Colon (tissue), 2 donors: ENCODE measurements around the gene LRMDA.
"Not testable (repeated sequence)": the region's sequence is repeated elsewhere in the genome, so short reads cannot be mapped to it uniquely, and the experiment has no call there.

ENCODE experiments used
- FAIRE-seq: peaks from 2 replicates; lab custom pipeline; 2012; peaks lifted over from hg19 to GRCh38; lab: Jason Lieb, UNC
- donor health status: control.
- donor health status: control.

LRMDA gene

GRCh38 chr10:75613685-75614504, 182.5 kb downstream of the LRMDA start:
- no peak for FAIRE-seq

GRCh38 chr10:75616076-75616475, 184.7 kb downstream of the LRMDA start:
- no peak for FAIRE-seq

- FAIRE-seq = no peak
These were observed 185.6 kb downstream of the LRMDA start for GRCh38 chr10:75616874-75617478.

- FAIRE-seq = no peak
These were observed 186.2 kb downstream of the LRMDA start for GRCh38 chr10:75617485-75618155.

GRCh38 chr10:75619635-75620034, 188.2 kb downstream of the LRMDA start:
- no peak for FAIRE-seq

- no peak for FAIRE-seq
These were observed 188.9 kb downstream of the LRMDA start for GRCh38 chr10:75620356-75620755.

- FAIRE-seq = not testable (repeated sequence)
These were observed 189.6 kb downstream of the LRMDA start for GRCh38 chr10:75621003-75621402.

- FAIRE-seq = no peak
These were observed 191.1 kb downstream of the LRMDA start for GRCh38 chr10:75622503-75622902.

GRCh38 chr10:75623310-75624093, 192.1 kb downstream of the LRMDA start:
- FAIRE-seq = no peak

- FAIRE-seq = no peak
These were observed 193.2 kb downstream of the LRMDA start for GRCh38 chr10:75624638-75625037.

- no peak for FAIRE-seq
These were observed 199.3 kb downstream of the LRMDA start for GRCh38 chr10:75630746-75631145.

GRCh38 chr10:75632805-75633462, 201.5 kb downstream of the LRMDA start:
- no peak for FAIRE-seq

GRCh38 chr10:75633568-75633967, 202.1 kb downstream of the LRMDA start:
- FAIRE-seq = no peak

- FAIRE-seq = no peak
These were observed 203.5 kb downstream of the LRMDA start for GRCh38 chr10:75634947-75635346.

- FAIRE-seq = no peak
These were observed 207.3 kb downstream of the LRMDA start for GRCh38 chr10:75638752-75639151.

GRCh38 chr10:75639736-75640135, 208.3 kb downstream of the LRMDA start:
- FAIRE-seq = no peak

- no peak for FAIRE-seq
These were observed 209.0 kb downstream of the LRMDA start for GRCh38 chr10:75640381-75640780.

- FAIRE-seq = no peak
These were observed 209.4 kb downstream of the LRMDA start for GRCh38 chr10:75640803-75641202.

- FAIRE-seq = no peak
These were observed 212.0 kb downstream of the LRMDA start for GRCh38 chr10:75643405-75643804.

GRCh38 chr10:75643944-75644692, 212.7 kb downstream of the LRMDA start:
- no peak for FAIRE-seq

GRCh38 chr10:75645704-75646103, 214.3 kb downstream of the LRMDA start:
- FAIRE-seq = no peak
